COLO668 (cell line): ENCODE measurements around the gene TOR1AIP2.

ENCODE experiments used
- DNase-seq: peaks from one replicate; lab custom pipeline; 2025; ENCODE audit not compliant: unreplicated experiment; lab: John Stamatoyannopoulos, UW

TOR1AIP2 gene

DNA sequence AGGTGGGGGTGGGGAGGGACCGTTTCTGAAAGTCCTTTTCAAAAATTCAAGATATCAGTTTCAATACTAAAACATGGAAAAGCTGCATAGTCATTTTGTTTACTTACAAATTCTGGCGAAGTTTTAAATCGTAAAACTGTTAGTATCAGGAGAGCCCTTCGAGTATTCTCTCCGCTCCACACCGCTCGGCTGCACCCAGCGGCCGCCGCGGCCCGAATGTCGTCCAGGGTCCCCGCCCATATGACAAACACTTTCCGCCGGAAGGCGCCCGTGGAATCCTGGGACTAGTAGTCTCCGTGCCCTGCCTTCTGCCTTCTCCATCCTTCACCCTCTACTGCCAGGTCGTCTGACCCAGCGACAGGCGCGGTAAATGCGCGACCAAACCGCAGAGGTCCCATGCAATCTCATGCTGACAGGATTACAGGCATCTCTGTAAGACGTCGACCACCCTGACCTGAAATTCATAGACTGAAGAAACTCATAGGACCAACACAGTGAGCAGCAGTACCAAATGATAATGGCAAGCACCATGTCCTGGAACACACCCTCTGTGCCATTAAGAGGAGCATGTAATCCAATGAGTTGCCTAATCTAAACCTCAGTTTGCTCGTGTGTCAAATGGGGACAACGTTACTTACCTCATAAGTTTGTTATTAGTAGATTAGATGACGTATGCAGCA lies at the start of gene TOR1AIP2:
TSS of gene TOR1AIP2 (minus strand) at position 218 of the 680 bp plus-strand sequence. CDS start 25,138 bp downstream, outside the sequence.
- DNase-seq: peak; percentile 95

GRCh38 chr1:179926850-179927205 lies 49.2 kb upstream of the TOR1AIP2 start:
- DNase-seq: no peak

DNA sequence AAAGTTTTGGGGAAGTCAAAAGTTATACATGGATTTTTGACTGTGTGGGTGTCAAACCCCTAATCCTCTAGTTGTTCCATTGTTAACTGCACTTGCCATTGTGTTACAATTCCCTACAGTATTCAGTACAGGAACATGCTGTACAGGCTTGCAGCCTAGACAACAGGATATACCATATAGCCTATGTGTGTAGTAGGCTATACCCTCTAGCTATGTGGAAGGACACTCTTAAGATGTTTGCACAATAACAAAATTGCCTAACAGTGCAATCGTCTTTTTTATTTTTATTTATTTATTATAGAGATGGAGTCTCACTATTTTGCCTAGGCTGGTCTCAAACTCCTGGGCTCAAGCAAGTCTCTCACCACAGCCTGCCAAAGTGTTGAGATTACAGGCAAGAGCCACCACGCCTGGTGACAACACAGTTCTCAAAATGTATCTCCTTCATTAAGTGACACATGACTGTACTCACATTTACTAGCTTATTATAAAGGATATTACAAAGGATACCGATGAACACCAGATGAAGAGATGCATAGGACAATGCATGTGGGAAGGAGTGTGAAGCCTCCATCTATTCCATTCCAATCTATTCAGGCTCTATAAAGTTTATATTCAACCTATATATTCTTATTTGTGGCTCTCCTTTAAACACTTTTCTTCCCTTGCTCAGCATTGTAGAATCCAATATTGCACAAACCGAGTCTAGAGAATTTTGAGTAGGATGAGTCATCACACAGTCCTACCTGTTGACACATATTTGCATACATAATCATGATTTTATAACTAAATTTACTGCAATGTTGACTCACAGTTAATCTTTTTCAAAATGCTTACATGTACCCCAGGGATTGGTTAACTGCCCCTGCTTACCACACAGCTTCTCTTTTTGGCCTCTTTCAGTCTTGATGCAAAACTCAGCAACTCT lies 48.6 kb upstream of the TOR1AIP2 start:
- DNase-seq: no peak

GRCh38 chr1:179925302-179925701 lies 47.7 kb upstream of the TOR1AIP2 start:
- no peak for DNase-seq

DNA sequence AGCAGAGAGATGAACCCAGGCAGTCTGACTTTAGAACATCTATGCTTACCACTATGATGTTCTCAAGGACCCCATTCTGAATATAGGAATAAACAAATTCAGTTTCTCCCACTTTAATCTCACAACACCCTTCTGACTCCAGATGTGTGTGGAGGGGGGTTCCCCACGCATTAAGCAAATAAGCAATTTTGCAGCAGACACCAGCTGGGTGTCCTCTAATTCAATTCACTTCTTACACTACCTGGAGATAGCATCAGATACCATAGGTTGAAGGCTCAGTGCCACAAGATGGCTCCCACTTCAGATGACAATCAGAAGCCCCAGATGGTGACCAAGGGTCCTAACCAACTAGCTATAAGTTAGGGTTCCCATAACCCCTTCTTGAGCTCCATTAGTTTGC lies 46.7 kb upstream of the TOR1AIP2 start:
- DNase-seq: no peak

DNA sequence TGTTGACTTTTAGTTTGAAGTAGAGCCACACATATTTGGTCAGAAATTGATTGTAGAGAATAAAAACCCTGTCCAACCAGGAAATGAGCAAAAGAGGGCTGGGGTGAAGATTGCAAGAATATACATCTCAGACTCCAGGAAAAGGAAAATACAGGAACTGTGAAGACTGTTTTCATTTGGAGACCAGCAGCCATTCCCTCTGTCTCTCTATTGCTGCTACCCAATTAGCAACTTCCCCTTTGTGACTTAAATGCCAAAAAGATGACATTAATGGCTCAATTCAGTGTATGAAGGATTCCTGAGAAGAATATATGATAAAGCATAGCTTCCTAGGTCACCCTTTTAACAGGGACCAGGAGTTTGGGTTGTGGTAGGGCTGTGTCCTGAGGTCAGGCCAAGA lies 45.4 kb upstream of the TOR1AIP2 start:
- DNase-seq: no peak

DNA sequence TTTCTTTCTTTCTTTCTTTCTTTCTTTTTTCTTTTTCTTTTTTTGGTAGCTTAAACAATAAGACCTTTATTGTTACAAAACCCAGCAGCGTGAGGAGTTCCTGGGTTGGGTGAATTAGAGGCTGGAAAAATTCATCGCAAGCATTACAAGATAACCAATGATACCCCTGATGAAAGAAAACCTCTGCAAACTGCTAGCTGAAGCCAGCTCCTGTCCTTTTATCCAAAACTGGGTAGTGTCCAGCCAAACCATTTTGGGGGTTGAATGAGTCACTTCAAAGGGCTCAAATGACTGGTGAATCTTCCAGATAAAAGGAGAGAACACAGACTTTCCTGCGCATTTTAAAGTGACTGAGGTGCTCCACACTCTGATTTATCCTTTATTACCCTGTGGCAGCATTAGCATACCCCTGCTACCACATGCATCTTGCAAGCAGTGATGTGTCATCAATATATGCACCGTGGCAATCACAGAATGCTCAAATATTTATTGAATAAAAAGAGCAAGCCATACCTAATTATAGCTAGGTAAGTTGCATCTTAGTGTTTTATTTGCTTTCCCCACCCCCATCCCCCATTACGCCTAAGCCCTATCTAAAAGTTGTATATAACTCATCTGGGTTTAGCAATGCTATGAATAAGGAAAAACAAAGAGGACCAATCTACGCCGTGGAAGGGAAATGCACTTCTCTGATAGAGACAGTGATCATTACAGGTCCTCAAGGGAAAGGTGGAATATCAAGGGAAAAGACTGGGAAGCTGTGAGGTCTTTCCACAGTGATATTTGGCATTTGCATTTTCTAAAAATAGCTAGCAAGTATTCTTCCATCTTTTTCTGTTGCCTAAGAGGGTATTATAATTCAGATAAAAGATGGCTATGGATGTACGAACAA lies 44.6 kb upstream of the TOR1AIP2 start:
- no peak for DNase-seq

DNA sequence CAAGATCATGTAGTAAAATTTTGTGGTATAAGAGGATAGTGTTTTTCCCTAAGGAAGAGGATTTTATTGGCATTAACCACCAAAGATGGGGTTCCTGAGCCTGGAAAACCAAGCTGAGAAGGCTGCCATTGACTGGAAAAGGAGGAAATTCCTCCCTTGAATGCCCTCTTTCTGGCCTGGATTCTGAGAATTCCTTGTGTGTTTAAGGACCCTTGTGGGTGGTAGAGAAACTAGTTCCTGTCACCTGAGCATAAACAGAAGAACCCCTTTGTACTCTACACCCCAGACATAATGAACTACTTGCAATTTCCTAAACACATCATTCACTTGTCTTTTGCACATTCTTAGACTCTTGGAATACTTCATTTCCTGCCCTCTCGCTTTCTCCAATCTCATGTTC lies 43.9 kb upstream of the TOR1AIP2 start:
- no peak for DNase-seq

DNA sequence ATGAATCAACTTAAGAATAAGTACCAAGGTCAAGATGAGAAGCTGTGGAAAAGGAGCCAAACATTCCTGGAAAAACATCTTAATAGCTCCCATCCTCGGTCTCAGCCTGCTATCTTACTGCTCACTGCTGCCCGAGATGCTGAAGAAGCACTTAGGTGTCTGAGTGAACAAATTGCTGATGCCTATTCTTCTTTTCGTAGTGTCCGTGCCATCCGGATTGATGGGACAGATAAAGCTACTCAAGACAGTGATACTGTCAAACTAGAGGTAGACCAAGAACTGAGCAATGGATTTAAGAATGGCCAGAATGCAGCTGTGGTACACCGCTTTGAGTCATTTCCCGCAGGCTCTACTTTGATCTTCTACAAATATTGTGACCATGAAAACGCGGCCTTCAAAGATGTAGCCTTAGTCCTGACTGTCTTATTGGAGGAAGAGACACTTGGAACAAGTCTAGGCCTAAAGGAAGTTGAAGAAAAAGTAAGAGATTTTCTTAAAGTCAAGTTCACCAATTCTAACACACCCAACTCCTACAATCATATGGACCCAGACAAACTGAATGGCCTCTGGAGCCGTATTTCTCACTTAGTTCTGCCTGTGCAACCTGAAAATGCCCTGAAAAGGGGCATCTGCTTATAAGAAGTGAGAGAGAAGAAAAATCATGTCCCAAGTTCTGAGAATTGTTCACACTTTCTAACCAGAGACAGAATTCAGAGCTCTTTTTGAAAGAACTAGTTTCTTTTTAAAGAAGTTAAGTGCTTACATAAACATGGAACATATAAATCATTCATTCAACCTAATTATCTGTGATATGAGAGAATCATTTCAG lies 40.2 kb upstream of the TOR1AIP2 start:
- no peak for DNase-seq

DNA sequence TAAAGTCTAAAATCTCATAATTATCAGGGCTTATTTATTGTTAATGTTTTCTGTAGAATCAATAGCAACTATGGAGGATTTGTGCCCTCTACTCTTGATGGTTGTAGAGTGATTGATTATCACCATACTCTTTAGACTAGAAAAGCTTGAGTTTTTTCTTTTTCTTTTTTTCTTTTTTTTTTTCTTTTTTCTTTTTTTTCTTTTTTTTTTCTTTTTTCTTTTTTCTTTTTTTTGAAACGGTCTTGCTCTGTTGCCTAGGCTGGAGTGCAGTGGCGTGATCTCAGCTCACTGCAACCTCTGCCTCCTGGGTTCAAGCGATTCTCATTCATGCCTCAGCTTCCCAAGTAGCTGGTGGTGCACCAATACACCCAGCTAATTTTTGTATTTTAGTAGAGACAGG lies 34.2 kb upstream of the TOR1AIP2 start:
- DNase-seq: no peak

GRCh38 chr1:179910934-179911333 lies 33.3 kb upstream of the TOR1AIP2 start:
- DNase-seq: no peak

DNA sequence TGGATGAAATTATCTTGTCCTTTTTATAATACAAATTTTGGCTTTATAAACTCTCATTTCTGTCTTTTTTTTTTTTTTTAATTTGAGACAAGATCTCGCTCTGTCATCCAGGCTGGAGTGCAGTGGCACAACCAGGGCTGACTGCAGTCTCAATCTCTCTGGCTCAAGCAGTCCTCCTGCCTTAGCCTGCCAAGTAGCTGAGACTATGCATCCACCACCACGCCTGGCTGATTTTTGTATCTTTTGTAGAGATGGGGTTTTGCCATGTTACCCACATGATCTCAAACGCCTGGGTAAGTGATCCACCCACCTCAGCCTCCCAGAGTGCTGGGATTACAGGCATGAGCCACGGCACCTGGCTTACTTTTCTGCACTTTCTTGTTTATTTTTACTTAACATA lies 12.0 kb upstream of the TOR1AIP2 start:
- no peak for DNase-seq

DNA sequence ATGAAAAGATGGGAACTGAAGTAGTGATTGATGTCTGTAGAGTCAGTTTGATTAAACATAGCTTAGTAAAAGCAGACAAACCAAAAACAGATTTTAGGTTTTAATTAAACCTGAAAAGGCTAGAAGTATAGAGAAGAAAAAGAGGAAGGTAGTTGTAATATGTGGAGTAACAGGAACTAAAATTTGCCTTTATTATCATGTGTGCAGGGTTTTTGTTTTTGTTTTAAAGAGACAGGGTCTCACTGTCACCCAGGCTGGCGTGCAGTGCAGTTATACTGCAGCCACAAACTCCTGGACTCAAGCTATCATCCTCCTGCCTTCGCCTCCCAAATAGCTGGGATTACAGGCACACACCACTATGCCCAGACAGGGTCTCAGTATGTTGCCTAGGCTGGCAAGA lies 10.5 kb upstream of the TOR1AIP2 start:
- no peak for DNase-seq

DNA sequence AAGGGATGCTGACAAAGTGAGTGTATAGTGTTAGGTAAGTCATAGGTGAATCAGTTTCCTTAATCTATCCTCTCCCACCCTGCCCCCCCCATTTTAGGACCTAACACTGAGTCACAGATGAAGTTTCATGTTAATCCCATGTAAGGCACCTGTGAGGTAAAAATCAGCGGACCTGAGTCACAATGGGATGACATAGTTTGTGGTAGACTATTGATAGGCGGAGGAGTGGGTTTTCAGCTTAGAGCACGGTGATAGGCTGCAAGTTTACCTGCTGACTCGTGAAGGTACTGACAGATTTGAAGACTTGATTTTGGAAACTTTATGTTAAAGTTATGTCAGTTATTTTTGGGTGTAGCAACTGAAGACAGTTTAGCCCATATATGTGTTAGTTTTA lies 6.1 kb upstream of the TOR1AIP2 start:
- DNase-seq: peak; percentile 15

GRCh38 chr1:179883040-179883744 lies 5.6 kb upstream of the TOR1AIP2 start:
- DNase-seq: no peak

DNA sequence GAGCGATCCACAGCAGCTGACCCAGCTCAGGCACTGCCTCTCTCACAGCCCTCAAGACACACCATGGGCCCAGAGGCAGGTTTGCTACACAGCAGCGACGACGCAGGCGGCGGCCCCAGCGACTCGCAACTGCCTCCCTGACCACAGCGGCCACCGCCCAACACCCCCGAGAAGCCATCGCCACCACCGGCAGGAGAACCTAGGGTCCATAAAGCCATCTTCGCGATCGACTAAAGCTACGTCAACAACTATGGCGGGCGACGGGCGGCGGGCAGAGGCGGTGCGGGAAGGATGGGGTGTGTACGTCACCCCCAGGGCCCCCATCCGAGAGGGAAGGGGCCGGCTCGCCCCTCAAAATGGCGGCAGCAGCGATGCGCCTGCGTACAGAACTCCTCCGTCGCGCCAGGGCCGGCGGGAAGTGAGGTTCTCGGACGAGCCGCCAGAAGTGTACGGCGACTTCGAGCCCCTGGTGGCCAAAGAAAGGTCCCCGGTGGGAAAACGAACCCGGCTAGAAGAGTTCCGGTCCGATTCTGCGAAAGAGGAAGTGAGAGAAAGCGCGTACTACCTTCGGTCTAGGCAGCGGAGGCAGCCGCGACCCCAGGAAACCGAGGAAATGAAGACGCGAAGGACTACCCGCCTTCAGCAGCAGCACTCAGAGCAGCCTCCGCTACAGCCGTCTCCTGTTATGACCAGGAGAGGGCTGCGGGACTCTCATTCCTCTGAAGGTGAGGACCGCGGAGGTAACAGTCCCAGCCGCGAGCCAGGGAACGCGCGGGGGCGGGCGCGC lies 4.8 kb upstream of the TOR1AIP2 start, which contains the start of gene TOR1AIP1:
TSS of gene TOR1AIP1 (plus strand) at position 33 of the 787 bp plus-strand sequence. CDS start at position 251, 218 bp downstream.
- DNase-seq: peak; percentile 99

- no peak for DNase-seq
Measured at GRCh38 chr1:179881642-179882252, 4.1 kb upstream of the TOR1AIP2 start.

GRCh38 chr1:179879797-179880196 lies 2.2 kb upstream of the TOR1AIP2 start:
- no peak for DNase-seq
